ENCODE data around the gene DHX35. TPM values are rescaled to one million over a fixed set of nuclear protein-coding genes. Genes with fewer than 3 reads are reported as not detected.

Gene DHX35
- polyA plus RNA-seq, 1 donor from 2014 or later, result 21.3 TPM

DNA sequence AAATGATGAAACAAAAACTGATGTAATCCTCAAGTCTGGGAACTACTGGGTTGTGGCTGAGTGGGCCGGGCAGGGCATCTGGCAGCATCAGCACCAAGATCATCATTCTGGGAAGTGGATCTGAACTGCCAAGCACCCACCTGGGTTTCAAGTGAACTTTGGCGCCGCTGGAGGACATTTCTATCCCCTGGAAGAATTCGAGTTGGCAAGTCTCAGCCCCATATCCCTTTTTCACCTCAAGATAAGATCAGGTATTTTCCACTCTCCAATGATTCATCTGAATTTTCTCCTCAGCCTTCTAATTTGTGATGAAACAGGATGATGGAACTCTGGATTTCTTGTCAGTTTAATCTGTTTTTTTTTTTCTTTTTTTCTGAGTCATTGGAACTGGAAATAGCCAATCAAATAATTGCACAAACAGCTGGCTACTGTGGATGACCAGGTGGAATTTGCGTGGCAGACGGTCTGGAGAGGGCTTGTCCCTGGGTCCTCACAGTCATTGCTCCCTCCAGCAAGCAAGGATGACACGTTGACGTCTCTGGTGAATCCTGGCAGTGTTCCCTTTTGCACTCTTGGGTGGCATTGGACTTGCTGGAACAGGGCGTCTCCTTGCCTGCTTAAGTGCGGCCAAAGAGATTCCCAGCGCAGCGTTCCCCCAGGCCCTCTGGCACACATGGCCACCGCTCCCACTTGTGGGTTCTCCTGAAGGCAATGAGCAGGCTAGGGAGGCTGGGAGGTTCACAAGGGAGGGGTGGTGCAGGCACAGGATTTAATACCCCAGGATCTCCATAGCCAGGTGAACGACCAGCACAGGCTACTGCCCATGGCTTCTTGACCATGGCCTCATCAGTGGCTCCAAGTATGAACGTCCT, 80.4 kb downstream of the DHX35 start:
- Histone ChIP-seq H3F3A (ENCODE audit: insufficient read depth, low read length, poor library complexity, severe bottlenecking) (no peaks in the 10 kb centered on the region), H3K27ac (ENCODE audit: low read length) (no peak overlapping the region), H3K4me2 (ENCODE audit: low read length) (no peak overlapping the region), H2AFZ (ENCODE audit: low read depth, low read length) (no peak overlapping the region), H3K4me3 (ENCODE audit: low read length) (no peak overlapping the region), H3K9me2 (ENCODE audit: insufficient read depth, low read length) (no peaks in the 10 kb centered on the region), H3K9ac (ENCODE audit: low read length) (no peak overlapping the region), H3K27me3 (ENCODE audit: insufficient read depth, low read depth, low read length) (no peaks in the 10 kb centered on the region), H3K79me2 (replicated peaks; ENCODE audit: insufficient read depth, low read length) (no peaks in the 10 kb centered on the region), H3K9me3 (ENCODE audit: low read length) (no peaks in the 10 kb centered on the region), H3K36me3 (ENCODE audit: insufficient read depth, low read length) (no peaks in the 10 kb centered on the region), H4K20me1 (ENCODE audit: insufficient read depth) (no peaks in the 10 kb centered on the region)
- TF ChIP-seq POLR2AphosphoS5 (IDR thresholded peaks at IDR 0.05) (no peak), RAD21 (conservative IDR thresholded peaks at IDR 0.05) (no peak), EZH2 (IDR thresholded peaks at IDR 0.05; ENCODE audit: borderline replicate concordance, insufficient read depth, low read length, poor library complexity, severe bottlenecking) (no peak), SMC3 (conservative IDR thresholded peaks at IDR 0.05; ENCODE audit: poor library complexity) (no peak), CTCF (IDR thresholded peaks at IDR 0.05; ENCODE audit: poor library complexity, severe bottlenecking) (no peak), EP300 (conservative IDR thresholded peaks at IDR 0.05; ENCODE audit: poor library complexity, severe bottlenecking) (no peak)
- TF ChIP-seq, protein P1, sequence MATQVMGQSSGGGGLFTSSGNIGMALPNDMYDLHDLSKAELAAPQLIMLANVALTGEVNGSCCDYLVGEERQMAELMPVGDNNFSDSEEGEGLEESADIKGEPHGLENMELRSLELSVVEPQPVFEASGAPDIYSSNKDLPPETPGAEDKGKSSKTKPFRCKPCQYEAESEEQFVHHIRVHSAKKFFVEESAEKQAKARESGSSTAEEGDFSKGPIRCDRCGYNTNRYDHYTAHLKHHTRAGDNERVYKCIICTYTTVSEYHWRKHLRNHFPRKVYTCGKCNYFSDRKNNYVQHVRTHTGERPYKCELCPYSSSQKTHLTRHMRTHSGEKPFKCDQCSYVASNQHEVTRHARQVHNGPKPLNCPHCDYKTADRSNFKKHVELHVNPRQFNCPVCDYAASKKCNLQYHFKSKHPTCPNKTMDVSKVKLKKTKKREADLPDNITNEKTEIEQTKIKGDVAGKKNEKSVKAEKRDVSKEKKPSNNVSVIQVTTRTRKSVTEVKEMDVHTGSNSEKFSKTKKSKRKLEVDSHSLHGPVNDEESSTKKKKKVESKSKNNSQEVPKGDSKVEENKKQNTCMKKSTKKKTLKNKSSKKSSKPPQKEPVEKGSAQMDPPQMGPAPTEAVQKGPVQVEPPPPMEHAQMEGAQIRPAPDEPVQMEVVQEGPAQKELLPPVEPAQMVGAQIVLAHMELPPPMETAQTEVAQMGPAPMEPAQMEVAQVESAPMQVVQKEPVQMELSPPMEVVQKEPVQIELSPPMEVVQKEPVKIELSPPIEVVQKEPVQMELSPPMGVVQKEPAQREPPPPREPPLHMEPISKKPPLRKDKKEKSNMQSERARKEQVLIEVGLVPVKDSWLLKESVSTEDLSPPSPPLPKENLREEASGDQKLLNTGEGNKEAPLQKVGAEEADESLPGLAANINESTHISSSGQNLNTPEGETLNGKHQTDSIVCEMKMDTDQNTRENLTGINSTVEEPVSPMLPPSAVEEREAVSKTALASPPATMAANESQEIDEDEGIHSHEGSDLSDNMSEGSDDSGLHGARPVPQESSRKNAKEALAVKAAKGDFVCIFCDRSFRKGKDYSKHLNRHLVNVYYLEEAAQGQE (IDR thresholded peaks at IDR 0.05; ENCODE audit: borderline replicate concordance), result no peak

GRCh38 chr20:39044501-39044900, 82.4 kb downstream of the DHX35 start:
- Histone ChIP-seq H3F3A (ENCODE audit: insufficient read depth, low read length, poor library complexity, severe bottlenecking) (no peaks in the 10 kb centered on the region), H3K27me3 (ENCODE audit: insufficient read depth, low read depth, low read length) (peaks cover 2% of the 10 kb centered on the region), H3K4me3 (ENCODE audit: low read length) (no peak overlapping the region), H3K27ac (ENCODE audit: low read length) (no peak overlapping the region), H2AFZ (ENCODE audit: low read depth, low read length) (no peak overlapping the region), H3K4me2 (ENCODE audit: low read length) (no peak overlapping the region), H4K20me1 (ENCODE audit: insufficient read depth) (no peaks in the 10 kb centered on the region), H3K79me2 (replicated peaks; ENCODE audit: insufficient read depth, low read length) (no peaks in the 10 kb centered on the region), H3K36me3 (ENCODE audit: insufficient read depth, low read length) (no peaks in the 10 kb centered on the region), H3K9ac (ENCODE audit: low read length) (no peak overlapping the region), H3K9me3 (ENCODE audit: low read length) (no peaks in the 10 kb centered on the region), H3K9me2 (ENCODE audit: insufficient read depth, low read length) (no peaks in the 10 kb centered on the region)
- TF ChIP-seq EP300 (conservative IDR thresholded peaks at IDR 0.05; ENCODE audit: poor library complexity, severe bottlenecking), result no peak
- no peak for TF ChIP-seq RAD21 (conservative IDR thresholded peaks at IDR 0.05)
- no peak for TF ChIP-seq CTCF (IDR thresholded peaks at IDR 0.05; ENCODE audit: poor library complexity, severe bottlenecking)
- TF ChIP-seq SMC3 (conservative IDR thresholded peaks at IDR 0.05; ENCODE audit: poor library complexity), result no peak
- TF ChIP-seq TAF1 (IDR thresholded peaks at IDR 0.05; ENCODE audit: low read depth), result no peak

Data from neural cell (in vitro differentiated cells).